Measurements from ENCODE around the gene SFMBT2.

- TF ChIP-seq ZNF597 (CRISPR knock-in tag; IDR thresholded peaks at IDR 0.05) = no peak
- TF ChIP-seq NONO (IDR thresholded peaks at IDR 0.05) = no peak
- TF ChIP-seq NONO (CRISPR knock-in tag; conservative IDR thresholded peaks at IDR 0.05) = no peak
- TF ChIP-seq POLR2AphosphoS5 (IDR thresholded peaks at IDR 0.05; ENCODE audit: low read depth, low read length) = no peak
- no peak for TF ChIP-seq MXD1 (CRISPR knock-in tag; IDR thresholded peaks at IDR 0.05)
- TF ChIP-seq HNRNPH1 (optimal IDR thresholded peaks at IDR 0.05; ENCODE audit: low read depth, low read length) = no peak
- TF ChIP-seq UBTF (CRISPR knock-in tag; IDR thresholded peaks at IDR 0.05) = no peak
- TF ChIP-seq ZBTB14 (CRISPR knock-in tag; IDR thresholded peaks at IDR 0.05) = no peak
- no peak for TF ChIP-seq TFDP2 (CRISPR knock-in tag; IDR thresholded peaks at IDR 0.05)
- no peak for TF ChIP-seq YY1 (IDR thresholded peaks at IDR 0.05; ENCODE audit: insufficient read depth, insufficient replicate concordance, low read depth, low read length)
- TF ChIP-seq FOXP1 (IDR thresholded peaks at IDR 0.05) = no peak
- TF ChIP-seq FOXP1 (CRISPR knock-in tag; IDR thresholded peaks at IDR 0.05) = no peak
- TF ChIP-seq SP1 (IDR thresholded peaks at IDR 0.05) = no peak
- no peak for TF ChIP-seq SP1 (CRISPR knock-in tag; IDR thresholded peaks at IDR 0.05)
- TF ChIP-seq MAZ (IDR thresholded peaks at IDR 0.05; ENCODE audit: borderline replicate concordance, low read depth, low read length) = no peak
- TF ChIP-seq MAZ (CRISPR knock-in tag; IDR thresholded peaks at IDR 0.05; ENCODE audit: low read depth) = no peak
Measured at GRCh38 chr10:7225133-7225532, 185.7 kb downstream of the SFMBT2 start.

Measured in HepG2 (cell line).